GM15510 (cell line): ENCODE results near the gene KRT34.

Source experiments
- POLR2A ChIP-seq: IDR thresholded peaks from 3 replicates; pipeline ENCODE4 v1.6.1; 2011; ENCODE audit warnings: borderline replicate concordance; ENCODE audit not compliant: insufficient read length; ENCODE audit errors: extremely low read depth

Gene KRT34

DNA sequence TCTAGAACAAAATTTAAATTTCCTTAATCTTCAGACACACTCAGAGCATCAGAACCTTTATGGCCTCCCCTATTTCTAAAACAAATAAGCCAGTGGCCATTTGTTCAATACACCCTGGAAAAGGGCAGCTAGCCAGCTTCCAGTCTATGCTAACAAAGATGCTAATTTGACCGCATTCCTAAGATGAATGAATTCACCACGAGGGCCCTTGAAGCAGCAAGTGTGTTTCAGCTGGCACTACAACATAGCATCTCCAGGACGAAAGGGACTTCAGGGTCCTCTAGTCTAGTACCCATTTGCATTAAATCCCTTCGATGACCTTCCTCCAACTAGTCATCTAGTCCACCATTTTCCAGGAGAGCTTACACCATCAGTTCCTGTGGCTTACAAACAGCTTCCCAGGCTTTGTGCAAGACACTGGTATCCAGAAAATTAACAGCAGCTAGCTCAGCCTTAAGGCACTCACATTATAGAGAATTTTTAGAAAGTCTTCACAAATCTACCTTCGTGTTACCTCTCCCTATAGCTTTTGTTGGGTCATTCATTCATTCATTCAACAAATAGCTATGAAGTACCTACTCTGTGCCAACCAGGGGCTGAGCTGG, 31.3 kb upstream of the KRT34 start:
- TF ChIP-seq POLR2A = no peak

DNA sequence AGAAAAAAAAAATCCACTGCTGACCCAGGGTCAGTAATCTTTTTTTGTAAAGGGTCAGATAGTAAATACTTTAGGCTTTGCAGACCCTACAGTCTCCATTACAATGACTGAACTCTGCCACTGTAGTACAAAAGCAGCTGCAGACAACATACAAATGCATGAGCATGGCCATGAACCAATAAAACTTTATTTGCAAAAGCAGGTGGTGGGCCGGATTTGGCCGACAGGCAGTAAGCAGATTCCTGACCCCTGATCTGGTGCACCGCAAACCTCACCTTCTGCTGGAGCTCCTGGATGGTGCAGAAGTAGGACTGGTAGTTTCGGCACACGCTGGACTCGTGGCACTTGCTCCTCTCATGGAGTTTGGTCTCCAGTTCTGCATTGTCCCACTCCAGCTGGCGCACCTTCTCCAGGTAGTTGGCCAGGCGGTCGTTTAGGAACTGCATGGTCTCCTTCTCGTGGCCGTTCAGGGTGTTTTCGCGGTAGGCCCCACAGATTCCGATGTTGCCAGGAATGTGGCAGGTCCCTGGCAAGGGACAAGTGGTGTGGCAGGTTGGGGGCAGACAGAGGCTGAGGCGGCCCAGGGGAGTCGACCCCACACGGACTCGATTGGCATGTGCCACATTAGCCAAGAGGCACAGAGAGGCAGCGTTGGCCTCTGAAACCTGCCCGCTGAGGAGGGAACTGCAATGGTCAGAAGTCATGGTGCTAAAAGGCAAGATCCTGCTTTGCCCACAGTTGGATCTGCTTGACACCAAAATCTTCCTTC, 29.1 kb upstream of the KRT34 start:
- TF ChIP-seq POLR2A = no peak

DNA sequence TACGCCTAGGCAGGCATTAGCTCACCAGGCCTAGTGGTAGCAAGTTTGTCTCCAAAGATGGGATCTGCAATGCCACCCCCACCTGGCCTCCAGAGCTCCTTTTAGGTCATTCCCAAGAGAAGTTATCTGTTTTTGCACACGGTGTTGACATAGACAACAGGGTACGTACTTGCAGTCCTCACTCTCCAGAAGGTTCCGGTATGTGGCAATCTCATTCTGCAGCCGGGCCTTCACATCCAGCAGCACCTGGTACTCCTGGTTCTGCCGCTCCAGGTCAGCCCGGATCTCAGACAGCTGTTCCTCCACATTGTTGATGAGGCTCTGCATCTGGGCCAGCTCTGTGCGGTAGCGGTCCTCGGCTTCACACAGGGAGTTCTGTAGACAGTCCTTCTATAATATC, 25.1 kb upstream of the KRT34 start:
- no peak for TF ChIP-seq POLR2A

- TF ChIP-seq POLR2A = no peak
Observed at GRCh38 chr17:41406205-41406604, 24.1 kb upstream of the KRT34 start.

DNA sequence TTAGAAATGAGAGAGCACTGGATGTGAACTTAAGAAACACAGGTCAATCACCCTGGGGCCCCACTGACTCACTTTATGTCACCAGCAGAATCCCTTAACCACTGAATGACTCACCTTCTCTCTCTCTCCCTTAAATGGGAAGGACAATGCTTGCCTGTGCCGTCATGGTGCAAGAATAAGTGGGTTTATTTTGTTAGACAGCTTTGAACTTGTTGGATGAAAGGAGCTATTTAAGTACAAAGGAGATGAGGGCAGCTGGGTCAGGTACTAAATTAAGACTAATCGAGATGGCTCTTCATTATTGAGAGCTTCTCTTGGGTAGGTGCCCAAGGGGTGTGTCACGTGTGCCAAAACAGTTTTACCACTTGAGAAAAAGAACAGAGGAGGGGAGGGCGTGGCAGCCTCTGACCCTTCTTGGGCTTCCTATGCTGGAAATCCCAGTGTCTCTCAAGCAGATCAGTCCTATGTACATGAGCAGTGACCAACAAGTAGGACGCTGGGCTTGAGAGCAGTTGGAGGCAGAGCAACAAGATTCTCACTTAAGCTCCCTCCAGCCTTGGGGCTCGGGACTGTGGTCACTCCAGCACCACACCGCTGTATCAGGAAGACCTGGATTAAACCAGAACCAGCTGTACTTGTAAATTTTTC, 22.0 kb upstream of the KRT34 start:
- TF ChIP-seq POLR2A = no peak

DNA sequence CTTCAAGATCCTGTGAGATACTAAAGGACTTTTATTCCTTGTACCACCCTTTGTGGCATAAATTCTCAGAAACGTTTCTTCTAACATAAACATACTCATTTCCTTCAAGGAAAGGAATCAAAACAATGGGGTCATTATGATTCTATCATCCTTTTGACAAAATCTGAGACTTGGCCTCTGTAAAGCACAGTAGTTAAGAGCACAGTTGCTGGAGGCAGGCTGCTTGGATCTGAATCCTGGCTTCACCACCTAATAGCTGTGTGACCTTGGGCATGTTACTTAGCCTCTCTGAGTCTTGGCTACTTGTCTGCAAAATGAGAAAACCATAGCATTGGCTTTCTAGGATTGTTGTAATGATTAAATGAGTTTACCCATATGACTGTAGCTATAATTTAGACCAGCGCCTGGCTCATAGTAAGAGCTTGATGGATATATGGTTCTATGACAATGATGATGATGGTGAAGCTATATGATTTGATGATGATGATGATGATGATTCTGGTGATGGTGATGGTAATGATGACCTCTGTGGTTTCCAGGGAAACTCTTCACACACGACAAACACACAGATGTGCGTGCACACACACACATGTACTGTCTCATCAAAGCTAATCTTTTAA, 21.4 kb upstream of the KRT34 start:
- TF ChIP-seq POLR2A = no peak

DNA sequence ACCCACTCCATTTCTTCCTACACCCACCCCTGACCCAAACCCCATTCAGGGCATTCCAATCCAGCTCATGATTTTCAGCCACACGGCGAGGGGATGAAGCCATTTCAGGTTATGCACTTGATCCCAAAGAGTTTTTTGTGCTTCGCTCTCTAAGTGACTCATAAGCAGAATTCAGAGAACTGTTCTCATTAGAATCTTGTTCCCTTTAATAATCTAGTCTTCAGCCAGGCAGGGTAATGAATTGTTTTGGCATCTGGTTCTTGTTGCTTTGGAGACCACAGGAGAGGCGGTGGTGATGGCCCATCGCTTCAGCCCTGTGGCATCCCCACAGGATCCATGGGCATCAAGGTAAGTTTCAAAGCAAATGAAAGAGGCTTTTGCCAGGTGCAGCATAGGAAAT, 20.1 kb upstream of the KRT34 start:
- TF ChIP-seq POLR2A = no peak

DNA sequence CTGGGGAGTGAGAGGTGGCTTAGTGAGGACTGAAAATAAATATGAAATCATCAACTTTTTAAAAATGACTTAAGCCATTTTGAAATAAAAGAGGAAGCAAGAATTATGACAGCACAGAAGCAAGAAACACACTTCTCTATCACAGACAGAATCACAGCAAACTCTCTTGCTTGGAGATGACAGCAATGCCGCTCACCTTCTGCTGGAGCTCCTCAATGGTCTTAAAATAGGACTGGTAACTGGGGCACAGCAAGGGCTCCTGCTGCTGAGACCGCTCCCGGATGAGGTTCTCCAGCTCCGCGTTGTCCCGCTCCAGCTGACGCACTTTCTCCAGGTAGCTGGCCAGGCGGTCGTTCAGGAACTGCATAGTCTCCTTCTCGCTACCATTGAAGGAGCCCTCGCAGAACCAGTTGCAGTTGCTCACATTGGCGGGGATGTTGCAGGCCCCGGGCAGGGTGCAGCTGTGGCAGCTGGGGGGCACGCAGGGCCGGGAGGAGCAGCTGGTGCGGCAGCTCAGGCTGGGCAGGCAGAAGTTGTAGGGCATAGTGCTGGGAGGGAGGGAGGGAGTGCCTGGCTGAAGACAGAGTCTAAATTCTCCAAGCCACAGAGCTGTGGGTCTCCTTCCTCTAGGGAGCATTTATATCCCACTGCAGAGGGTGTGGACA, 15.0 kb upstream of the KRT34 start, which contains the start of gene KRT31:
TSS of gene KRT31 (minus strand) at position 613 of the 665 bp plus-strand sequence. CDS start at position 544, 69 bp downstream.
- TF ChIP-seq POLR2A = no peak

DNA sequence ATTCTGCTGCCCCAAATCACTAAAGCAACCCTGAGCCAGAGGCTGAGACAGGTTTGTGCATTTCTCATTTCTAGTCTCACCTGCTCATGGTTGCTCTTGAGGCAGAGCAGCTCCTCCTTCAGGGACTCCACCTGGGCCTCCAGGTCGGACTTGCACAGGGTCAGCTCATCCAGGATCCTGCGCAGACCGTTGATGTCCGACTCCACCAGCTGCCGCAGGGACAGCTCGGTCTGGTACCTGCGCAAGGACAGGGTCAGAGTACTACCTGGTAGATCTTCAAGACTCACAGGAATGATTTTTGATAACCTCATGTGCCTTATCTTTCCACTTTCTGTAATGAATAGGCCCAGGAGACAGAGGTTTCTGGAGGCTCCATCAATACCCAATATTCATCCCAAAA, 14.2 kb upstream of the KRT34 start:
- TF ChIP-seq POLR2A = no peak

DNA sequence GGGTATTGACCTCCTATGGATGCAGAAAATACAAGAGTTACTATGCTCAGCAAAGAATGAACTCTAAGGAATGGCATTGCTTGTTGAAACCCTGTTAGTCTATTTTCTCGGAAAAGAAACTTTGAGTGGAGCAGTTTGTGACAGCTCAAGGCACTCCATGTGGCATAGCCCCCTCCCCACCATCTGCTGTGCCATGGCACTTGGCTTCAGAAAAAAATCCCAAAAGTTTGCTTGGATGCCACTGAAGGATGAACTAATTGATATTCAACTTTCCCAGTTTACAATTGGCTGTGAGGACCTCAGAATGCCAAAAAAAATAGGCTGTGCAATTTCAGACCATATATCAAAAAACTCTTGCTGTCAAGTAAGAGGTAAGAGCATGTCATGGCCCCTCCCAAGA, 13.5 kb upstream of the KRT34 start:
- TF ChIP-seq POLR2A = no peak

DNA sequence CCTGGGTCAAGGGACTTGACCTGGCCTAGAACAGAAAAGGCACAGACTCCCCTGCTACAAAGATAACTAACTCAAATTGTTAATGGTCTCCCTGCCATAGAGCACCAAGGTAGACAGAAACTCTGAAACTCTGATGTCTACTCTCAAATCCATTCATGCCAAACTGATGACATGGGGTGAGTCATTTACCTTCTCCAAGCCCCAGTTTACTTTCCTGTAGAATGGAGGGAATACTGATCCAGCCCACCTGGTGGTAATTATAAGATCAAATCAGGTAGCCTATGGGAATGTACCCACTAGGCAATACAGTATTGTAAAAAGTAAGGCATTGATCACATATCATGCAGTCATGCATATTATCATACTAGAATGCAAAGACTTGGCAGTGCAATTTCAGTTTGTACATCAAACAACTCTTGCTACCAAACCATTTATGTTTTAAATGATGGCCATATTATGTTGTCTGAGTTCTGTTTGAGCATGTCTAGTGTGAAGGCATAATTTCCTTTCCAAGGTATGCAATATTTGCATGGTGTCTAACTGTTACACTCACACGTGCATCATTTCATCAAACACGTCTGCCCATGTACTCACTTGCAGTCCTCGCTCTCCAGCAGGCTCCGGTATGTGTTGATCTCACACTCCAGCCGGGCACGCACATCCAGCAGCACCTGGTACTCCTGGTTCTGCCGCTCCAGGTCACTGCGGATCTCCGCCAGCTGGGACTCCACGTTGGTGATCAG, 12.3 kb upstream of the KRT34 start:
- no peak for TF ChIP-seq POLR2A

- no peak for TF ChIP-seq POLR2A
Observed at GRCh38 chr17:41393826-41394225, 11.7 kb upstream of the KRT34 start.

- TF ChIP-seq POLR2A = no peak
Observed at GRCh38 chr17:41393294-41393693, 11.2 kb upstream of the KRT34 start.

DNA sequence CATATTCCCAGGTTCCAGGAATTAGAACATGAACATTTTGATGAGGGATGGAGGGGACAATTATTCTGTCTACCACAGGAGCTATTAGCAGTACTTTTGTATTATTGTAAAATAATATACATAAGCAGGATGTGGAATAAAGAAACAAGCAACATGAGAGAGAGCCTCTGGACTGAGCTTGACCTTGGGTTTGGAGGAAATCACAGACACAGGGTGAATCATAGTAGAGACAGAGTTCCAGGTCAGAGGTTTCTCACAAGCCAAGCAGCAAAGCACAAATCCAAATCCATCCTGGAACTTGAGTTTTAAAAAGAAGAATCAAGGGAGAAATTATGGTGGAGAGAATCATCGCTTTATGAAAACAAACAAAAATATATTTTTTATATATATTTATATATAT, 10.2 kb upstream of the KRT34 start:
- TF ChIP-seq POLR2A = no peak
